ENCODE measurements around the gene XRCC1.

DNA sequence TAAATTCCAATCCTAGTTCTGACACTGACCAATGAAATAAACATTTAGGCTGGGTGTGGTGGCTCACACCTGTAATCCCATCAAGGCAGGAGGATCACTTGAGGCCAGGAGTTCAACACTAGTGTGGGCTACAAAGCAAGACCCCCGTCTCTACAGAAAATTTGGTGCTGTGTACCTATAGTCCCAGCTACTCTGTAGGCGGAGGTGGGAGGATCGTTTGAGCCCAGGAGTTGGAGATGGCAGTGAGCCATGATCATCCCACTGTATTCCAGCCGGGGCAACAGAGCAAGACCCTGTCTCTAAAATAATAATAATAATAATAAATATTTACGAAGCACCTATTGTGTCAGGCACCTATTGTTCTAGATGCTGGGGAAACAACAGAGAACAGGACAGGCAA lies 13.9 kb upstream of the XRCC1 start:
- TF ChIP-seq EZH2phosphoT487 (IDR thresholded peaks at IDR 0.05; ENCODE audit: borderline replicate concordance, low read depth) (no peak), REST (IDR thresholded peaks at IDR 0.05; ENCODE audit: low read depth, low read length) (no peak), ZBTB33 (IDR thresholded peaks at IDR 0.05; ENCODE audit: borderline replicate concordance, low read depth) (no peak), SMC3 (IDR thresholded peaks at IDR 0.05; ENCODE audit: low read depth, low read length) (no peak), POLR2AphosphoS5 (IDR thresholded peaks at IDR 0.05; ENCODE audit: low read depth, low read length) (no peak), SIN3A (IDR thresholded peaks at IDR 0.05; ENCODE audit: borderline replicate concordance, low read depth, low read length) (no peak), RAD21 (IDR thresholded peaks at IDR 0.05; ENCODE audit: low read length) (no peak), NFIC (IDR thresholded peaks at IDR 0.05; ENCODE audit: borderline replicate concordance) (no peak), JUND (IDR thresholded peaks at IDR 0.05) (no peak)
- TF ChIP-seq, protein P1, sequence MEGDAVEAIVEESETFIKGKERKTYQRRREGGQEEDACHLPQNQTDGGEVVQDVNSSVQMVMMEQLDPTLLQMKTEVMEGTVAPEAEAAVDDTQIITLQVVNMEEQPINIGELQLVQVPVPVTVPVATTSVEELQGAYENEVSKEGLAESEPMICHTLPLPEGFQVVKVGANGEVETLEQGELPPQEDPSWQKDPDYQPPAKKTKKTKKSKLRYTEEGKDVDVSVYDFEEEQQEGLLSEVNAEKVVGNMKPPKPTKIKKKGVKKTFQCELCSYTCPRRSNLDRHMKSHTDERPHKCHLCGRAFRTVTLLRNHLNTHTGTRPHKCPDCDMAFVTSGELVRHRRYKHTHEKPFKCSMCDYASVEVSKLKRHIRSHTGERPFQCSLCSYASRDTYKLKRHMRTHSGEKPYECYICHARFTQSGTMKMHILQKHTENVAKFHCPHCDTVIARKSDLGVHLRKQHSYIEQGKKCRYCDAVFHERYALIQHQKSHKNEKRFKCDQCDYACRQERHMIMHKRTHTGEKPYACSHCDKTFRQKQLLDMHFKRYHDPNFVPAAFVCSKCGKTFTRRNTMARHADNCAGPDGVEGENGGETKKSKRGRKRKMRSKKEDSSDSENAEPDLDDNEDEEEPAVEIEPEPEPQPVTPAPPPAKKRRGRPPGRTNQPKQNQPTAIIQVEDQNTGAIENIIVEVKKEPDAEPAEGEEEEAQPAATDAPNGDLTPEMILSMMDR (IDR thresholded peaks at IDR 0.05), result no peak

Measured in SK-N-SH (cell line).